HG03565 (cell line): Measurements from ENCODE around the gene PNLIPRP3.

Source experiments
- ATAC-seq: cut with Tn5 transposase; IDR thresholded peaks from one replicate; pipeline ENCODE4 v1.9.1; 2021; ENCODE audit warnings: mild to moderate bottlenecking, moderate library complexity; ENCODE audit not compliant: unreplicated experiment

PNLIPRP3 gene

DNA sequence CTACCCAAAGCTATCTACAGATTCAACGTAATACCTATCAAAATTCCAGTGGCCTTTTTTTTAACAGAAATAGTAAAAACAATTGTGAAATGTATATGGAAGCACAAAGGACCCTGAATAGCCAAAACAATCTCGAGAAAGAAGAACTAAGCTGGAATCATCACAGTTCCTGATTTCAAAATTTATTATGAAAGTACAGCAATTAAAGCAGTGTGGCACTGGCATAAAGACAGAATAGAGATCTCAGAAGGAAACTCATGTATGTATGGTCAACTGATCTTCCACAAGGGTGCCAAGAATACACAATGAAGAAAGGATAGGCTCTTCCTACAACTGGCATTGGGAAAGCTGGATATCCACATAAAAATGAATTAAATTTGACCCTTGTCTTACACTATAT lies 23.2 kb downstream of the PNLIPRP3 start:
- ATAC-seq, result no peak

DNA sequence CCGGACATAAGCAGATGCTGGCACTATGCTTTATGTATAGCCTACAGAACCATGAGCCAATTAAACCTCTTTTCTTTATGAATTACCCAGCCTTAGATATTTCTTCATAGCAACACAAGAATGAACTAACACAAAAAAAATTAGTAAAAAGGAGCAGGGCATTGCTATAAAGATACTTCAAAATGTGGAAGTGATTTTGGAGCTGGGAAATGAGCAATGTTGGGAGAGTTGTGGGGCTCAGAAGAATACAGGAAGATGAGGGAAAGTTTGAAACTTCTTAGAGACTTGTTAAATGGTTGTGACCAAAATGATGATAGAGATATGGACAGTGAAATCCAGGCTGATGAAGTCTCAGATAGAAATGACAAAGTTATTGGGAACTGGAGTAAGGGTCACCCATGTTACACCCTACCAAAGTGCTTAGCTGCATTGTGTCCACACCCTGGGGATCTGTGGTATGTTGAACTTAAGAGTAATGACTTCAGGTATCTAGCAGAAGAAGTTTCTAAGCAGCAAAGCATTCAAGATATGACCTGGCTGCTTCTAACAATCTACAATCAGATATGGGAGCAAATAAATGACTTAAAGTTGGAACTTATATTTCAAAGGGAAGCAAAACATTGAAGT lies 24.2 kb downstream of the PNLIPRP3 start:
- ATAC-seq, result no peak

DNA sequence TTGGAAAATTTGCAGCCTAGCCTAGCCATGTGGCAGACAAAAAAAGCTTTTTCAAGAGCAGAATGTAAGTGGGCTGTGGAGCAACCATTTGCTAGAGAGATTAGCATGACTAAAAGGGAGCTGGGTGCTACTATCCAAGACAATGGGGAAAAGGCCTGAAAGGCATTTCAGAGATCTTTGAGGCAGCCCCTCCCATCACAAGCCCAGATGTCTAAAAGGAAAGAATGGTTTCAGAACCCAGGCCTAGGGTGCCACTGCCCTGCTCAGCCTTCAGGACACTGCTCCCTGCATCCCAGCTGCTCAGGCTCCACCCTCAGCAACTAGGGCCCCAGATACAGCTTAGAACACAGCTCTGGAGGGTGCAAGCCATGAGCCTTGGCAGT lies 24.7 kb downstream of the PNLIPRP3 start:
- no peak for ATAC-seq

DNA sequence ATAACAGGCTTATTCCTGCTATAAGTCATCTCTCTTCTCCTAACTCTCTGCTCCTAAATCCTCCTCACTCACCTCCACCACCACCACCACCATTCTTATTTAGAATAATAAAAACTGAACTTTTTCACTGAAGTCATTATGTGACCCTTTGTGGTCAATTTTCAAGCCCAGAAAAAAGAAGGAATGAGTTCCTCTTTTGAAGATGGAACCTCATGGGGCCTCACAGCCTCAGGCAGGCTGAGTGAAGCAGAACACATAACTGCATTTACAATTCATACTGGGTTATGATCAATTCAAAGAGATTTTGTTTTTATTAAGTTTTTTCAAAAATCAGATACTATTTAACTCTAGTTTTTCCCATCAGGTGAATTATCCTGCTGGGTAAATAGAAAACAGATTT lies 29.8 kb downstream of the PNLIPRP3 start:
- ATAC-seq, result no peak

DNA sequence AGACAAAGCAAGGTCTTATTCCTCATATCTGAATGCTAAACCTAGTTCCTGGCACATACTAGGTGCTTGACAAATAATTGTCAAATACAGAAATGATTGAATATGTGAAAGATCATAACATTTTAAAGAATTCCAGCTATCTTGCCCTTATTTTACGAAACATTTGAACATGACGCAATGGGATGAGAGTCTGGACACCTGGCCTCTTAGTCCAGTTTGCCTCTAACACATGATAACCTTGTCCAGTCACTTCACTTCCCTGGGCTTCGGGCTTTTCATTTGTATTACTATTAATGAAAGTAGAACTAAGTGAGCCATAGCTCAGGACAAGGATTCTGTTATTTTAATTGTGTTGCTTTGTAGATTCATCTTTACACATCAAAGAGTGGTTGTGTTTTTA lies 32.6 kb downstream of the PNLIPRP3 start:
- ATAC-seq, result no peak

DNA sequence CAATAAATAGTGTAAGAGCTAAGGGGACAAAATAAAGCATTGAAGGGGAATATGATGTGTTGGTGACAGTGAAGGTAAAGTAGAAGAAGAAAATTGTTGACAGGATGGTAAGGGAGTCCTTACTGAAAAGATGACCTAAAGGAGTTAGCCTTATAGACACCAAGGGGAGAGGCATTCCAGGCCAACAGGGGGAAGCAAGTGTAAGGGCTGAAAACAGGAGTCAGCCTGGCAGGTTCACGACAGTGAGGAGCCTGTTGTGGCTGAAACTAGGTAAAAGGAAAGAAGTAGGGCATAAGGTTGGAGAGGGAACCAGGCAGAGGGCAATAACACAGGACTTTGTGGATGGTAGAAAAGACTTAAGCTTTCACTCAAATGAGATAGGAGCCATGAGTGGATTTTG lies 34.0 kb downstream of the PNLIPRP3 start:
- no peak for ATAC-seq

DNA sequence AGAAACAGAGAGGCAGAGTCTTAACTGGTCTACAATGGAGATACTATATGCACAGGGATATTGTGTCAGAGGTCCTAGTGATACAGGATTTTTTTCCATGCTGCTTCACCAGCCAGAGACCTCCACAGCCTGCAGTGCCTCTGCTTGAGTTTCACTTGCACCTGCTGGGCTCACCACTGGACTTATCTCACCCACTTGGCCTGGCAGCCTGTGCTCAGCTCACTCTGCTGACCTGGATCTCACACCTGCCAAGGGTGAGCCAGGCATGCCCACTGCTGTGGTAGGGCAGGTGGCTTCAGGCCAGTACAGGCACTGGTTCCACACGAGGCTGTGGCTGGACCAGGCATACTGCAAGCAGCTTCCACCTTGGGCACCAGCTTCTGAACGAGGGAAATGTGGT lies 36.6 kb downstream of the PNLIPRP3 start:
- no peak for ATAC-seq

DNA sequence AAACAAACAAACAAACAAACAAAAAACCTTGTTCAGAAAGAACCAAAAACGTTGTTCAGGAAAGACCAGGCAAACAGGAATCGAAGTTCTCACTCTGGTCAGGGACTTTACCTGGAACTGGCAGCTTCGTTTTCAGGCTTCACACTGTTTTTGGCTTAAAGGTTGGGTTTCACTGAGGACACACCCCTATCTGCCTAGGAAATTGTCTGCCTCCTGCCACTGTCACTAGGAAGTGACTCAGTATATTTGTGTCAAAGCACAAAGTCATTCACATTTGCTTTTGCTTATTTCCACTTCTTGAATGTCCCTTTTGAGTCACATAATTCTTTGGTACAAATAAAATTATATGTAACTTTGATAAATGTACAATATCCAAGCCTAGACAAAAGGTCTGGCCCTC lies 37.9 kb downstream of the PNLIPRP3 start:
- no peak for ATAC-seq

DNA sequence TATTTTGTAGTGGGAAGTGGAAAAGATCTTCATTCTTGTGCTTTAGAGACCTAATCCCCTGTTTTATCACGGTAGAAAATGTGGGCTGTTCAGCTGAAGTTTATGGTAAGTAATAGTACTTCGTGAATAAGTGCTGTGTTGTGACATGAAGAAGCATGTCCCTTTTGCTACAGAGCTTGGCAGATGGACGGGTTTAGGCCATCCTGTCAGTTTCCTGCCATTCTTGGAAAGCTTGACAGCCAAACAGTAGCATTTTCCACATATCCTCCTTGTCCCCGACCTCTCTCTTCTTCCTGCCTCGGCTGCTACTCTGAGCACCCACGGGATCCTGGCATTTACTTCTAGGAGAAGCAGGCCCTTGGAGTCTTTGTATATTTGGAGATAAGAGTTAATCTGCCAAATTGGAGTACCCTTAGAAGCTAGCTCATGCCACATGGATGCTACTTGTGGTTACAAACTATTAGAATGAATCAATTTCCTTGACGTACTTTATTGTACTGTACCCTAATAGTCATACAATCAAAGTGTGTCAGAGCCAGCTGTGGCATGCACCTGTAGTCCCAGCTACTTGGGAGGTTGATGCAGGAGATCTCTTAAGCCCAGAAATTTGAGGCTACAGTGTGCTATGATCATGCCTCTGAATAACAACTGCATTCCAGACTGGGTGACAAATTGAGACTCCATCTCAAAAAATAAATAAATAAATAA lies 39.2 kb downstream of the PNLIPRP3 start:
- ATAC-seq, result no peak

DNA sequence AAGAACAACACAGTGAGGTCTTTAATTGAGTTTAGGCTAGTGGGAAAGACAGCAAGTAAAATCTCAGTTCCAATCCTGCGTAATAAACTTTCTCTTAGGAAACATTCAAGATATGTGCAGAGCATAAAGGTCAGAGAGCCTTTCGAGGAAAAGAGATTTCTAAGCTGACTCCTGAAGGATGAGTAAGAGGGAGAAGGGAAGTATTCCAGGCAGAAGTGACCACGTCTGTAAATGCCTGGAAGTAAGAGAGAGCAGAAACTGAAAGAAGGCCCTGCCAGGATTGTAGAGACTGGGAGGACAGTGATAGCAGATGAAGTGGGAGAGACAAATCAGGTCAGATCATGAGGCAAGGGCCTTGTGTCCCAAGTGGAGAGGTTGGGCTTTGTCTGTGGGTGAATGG lies 41.8 kb downstream of the PNLIPRP3 start:
- ATAC-seq, result no peak

DNA sequence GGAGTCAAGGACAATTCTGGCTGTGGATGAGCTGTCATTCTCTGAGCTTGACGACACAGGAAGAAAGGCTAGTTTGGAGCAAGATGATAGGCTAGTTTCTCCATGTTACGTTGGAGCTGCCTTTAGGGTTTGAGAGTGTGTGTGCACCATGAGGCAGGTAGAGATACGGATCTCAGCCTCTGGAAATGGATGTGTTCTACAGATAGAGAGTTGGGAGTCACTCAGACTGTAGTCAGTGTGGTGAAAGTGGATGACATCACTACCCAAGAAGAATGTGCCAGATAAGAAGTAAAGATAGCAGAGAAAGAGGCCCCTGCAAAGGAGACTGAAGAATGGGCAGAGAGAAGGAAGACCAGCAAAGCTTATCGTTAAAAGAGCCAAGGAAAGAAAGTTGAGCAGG lies 42.4 kb downstream of the PNLIPRP3 start:
- no peak for ATAC-seq

DNA sequence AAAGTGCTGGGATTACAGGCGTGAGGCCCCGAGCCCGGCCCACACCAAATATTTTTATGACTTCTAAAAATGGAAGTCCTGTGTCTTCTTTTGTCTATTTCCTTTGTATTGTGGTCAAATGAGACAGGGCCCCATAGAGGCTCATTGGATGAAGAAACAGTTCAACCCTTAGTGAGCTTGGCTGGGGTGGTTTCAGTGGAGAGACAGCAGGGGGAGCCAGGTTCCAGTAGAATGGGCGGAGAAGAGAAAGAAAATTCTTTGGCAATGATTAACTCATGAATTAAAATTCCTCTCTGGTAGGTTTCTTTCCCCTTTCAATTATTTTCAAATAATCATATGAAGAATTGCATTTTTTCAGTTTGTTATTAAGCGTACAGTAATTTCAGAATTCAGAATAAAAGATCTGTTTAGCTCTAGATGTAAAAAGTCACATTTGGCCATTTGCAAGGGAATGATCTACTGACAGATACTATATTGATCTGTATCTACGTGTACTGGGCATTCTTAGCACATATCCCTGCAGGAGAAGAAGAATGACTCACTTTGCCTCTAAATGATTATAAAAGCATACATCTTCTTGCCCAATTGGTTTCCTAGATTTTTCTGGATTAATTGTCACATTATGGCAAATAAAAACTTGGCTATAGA lies 43.2 kb downstream of the PNLIPRP3 start:
- no peak for ATAC-seq

DNA sequence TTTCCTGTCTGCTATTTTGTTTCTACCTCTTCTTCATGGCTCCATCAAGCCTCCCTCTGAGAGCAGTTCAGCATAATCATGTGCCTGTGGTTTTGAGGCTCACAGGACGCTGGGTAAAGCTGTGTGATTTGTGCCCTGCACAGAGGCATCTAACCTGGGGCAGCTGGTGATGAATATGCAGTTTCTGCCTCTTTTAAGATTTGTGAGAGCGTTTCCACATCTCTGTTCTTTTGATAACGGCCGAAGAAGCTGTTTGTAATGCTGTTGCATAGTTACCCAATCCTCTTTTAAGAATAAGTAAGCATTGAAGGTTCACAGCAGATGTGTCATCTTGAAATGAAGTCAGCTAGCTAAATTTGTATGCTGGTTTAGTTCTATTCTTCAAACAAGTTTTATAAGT lies 45.2 kb downstream of the PNLIPRP3 start:
- ATAC-seq, result no peak

DNA sequence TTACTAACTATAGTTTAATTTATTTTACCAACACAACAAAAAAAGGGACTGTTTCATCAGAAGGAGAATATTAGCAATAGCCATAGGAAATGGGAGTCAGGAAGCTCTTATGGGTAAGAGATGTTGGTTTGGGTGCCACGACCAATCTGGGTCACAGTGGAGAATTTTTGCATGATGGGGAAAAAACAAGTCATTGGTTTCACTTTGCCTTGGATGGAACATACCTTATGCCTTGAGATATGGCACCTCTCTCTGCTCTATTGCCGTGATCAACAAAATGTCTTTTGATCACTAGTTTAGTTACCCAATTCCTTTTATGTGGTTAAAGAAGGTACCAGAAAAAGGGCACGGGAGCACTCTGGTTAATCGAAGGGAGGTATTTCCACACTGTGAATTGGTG lies 48.2 kb downstream of the PNLIPRP3 start:
- no peak for ATAC-seq

DNA sequence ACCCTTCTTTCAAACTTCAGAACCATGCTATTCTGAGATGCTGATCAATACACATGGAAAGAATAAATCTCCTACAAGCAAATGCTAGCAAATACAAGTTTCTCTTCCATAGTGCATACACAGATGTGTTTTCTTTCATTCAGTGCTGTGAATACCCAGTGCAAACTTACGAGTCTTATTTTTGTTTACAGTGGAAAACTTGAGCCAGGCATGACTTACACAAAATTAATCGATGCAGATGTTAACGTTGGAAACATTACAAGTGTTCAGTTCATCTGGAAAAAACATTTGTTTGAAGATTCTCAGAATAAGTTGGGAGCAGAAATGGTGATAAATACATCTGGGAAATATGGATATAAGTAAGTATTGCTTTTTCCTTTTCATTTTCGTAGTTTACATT lies 48.8 kb downstream of the PNLIPRP3 start:
- ATAC-seq, result no peak

DNA sequence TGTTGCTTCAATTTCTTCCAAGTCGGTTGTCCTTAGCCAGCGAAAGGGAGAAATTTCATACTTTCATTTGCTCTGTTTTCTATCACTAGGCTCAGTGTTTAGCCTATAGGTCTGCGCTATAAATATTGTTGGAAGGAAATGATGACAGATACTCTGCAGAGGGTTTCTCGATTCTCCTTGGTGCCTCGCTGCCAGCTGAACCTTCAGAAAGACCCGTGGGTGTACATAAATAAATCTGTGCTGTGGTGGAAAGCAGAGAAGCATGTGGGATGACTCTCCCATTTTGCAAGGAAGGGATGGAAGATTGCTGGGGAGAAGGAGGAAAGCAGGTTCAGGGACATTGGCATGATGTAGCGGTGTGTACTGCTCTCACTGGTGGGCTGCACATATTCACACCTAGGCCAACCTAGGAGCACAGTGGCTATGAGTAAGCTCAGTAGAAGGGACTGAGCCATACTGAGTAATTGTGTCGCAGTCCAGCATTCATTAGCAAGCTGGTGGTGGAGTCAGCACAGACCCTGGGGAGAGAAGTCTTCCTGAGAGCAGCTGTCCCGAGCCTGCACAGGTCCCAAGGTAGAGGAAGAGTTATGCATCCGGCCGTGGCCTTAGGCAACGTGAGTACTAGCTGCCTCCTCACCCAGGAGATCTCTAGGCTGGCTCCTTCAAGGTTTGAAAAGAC lies 50.5 kb downstream of the PNLIPRP3 start:
- no peak for ATAC-seq

DNA sequence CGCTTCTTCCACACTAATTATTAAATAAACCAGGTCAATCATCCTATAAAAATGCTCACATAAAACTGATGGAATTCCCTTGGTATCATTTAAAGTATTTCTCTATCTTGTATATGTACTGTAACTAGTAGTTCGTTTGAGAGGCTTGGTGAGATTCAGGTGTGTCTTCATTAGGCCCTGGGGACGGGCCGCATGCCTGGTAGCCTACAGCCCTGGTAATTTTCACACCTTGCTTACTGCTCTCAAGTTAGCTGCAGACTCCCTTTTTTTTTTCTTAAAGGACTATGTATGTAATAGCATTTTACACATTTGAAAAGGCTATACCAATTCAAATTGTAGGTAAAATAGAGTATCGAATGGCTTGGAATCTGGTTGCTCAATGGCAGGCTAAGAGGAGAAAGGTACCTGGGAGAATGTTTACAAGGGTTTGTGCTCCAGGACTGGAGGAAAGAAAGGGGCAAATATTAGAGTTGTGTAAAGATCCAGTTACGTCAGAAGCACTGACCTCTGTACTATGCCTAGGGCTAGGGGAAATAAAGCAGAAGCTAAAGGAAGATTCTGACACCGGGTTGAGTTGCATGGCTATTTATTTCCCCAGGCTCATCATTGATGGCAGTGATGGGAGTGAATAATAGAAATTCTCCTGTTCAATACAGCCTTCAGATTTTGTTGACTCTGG lies 59.3 kb downstream of the PNLIPRP3 start:
- no peak for ATAC-seq

DNA sequence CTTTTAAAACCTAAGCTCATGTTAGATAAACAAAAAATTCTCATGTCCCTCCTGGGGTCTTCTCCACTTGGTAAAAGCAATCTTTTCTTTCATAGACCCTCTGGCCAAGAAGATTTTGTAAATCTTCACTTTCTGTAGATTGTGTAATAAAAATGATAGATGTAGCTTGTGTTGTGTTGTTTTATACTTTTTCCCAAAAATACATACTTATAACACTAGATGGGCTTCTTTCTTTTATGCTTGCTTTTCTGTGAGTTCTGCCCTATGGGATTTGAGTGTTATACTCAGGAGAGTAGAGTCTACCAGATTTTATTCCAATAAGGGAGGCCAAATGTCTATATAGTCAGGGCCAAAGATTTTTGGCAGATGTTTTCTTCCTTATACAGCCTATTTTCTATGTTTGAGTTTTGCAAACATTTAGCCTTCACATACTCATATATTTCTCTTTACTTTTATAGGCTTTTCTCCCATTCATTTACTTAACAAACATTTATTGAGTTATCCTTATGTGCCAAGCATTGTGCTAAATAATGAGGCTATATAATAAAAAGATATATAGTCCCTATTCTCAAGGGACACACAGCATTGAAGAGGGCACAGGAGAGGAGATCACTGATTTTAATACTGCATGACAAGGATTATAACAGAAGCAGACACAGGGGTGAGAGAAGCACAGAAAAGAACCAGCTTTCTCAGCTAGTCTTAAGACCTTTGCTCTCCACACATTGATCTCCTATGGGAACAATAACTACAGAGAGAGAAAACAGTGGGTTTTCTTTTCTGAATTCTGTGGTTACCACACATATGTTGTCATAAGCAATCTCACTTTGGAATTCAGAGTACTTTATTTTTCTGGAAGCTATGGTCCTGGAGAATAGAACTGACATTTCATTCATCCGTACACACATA lies 60.1 kb downstream of the PNLIPRP3 start:
- no peak for ATAC-seq

DNA sequence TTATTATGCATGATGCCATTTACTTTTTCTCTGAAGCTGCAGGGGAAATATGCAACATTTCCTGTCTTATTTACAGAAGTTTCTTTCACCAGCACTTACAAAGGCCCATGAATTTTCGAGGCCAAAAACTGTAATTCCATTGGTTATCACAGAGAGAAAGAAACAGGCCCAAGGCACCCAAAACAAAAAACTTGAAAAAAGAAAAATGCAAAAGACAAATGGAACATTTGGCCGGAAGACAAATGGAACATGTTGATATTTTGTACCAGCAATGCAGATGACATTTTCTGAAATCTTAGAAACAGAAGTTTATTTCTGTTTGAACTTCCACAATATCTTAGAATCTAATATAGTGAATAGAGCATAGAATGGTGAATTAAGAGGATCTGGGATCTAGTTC lies 61.8 kb downstream of the PNLIPRP3 start:
- ATAC-seq, result no peak

DNA sequence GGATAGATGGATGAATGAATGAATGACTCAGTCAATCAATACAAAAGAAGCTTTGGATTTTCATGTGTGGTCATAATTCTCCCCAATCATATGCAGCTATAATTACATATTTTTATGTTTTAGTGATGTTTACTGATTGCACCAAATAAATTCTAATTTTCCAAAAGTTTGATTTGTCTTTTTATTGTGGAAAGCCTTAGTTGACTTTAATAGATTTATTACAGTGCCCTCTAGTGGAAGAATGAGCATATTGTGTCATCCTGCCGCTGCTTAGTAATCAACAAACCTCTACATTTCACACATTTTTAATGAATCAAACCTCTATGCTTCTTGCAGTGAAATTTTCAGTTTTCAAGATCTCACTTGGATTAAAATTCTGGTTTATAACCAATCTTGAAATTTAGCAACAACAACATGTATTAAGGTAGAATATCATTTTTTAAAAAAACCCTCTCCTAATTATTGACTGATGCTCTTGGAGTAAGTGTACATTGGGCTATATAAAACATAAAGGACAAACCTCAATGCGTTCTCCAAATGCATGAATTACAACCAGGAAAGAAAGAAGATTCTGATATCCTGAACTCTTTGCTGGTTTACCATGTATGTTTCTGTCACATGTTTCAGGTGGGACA lies 62.5 kb downstream of the PNLIPRP3 start:
- ATAC-seq, result no peak
